Renal cortex interstitium (tissue), 11 donors: ENCODE results near the gene CARMIL3. TPM values are rescaled to one million over a fixed set of nuclear protein-coding genes. Genes with fewer than 3 reads are reported as not detected.
A peak's percentile ranks its signal among the peaks of the same experiment; 100 is the strongest.
"Not testable (repeated sequence)": the region's sequence is repeated elsewhere in the genome, so short reads cannot be mapped to it uniquely, and the experiment has no call there.

ENCODE experiments used
- DNase-seq, 11 donors: peaks; one replicate each; pipeline ENCODE4 v3.0.0-alpha.2; 2013; ENCODE audit warnings: low read depth in 9 of 11, low spot score in 4 of 11; ENCODE audit errors: extremely low read depth in 1 of 11
- polyA plus RNA-seq, 3 donors: library from polyadenylated mRNA; unstranded; fragments of 120-200 nt; gene quantifications; one replicate each; pipeline ENCODE4 v1.2.1, GENCODE V29; 2013; ENCODE audit not compliant: insufficient read length in 3 of 3

The CARMIL3 gene
- polyA plus RNA-seq, 3 donors: 1.5 to 3.7 (median 2.7) TPM

DNA sequence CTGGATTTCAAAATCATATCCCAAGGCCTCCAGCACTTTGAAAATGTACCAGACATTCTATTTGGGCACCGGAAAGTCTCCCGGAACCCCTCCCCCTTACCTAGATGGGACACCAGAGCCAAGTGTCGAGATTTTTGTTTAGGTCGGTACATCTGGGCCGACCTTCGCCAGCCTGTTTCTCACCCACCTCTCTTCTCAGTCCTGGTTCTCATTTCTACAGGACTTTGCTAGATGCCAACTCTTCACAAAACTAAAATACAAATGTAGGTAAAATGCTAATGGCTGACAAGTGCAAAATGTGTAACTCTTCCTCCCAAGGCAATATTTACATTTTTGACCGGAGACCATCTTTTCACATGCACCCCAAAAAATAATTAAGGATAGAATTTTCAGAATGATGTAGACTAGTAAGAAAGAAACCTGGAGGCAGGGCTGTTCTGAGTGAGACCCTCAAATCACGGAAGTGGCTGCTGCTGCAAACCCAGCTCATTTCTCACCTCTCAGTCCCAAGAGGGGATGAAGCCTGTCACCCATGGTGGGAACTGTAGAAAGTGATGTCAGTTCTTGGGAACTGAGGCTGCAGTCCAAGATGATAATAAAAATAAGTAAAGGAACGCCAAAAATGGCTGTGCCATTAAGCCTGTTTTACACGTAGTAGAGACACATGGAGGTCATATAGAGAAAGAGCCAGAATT lies 14.7 kb upstream of the CARMIL3 start:
- not testable (repeated sequence) for DNase-seq

DNA sequence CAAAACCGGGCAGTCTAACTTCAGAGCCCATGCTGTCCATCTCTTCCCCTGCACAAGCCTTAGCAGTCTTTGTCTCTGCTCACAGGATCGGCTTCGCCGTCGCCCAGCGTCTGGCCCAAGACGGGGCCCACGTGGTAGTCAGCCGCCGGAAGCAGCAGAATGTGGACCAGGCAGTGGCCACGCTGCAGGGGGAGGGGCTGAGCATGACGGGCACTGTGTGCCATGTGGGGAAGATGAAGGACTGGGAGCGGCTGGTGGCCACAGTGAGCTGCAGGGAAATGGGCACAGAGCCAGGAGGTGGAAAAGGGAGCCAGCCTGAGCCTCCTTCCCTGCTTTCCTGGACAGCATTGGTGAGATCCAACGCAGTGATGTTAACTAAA lies 14.2 kb upstream of the CARMIL3 start:
- no peak for DNase-seq

DNA sequence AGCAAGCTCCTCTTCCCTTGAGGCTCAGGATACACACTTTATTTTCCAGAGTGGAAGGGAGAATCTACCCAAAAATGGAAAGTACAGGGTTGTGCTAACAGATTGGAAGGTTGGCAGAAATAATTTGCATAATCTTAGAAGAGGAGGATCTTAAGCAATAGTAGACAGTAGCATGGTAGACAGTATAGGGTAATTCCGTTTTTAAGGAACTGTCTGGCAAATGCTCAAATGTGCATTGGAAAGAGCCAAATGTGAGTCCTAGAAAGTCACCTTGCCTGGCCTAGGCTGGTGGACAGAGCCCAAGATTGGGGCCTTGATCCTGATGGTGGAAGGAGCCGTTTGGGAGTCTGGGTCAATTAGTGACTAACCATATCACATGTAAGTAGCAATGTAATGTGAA lies 13.1 kb upstream of the CARMIL3 start:
- DNase-seq: no peak

DNA sequence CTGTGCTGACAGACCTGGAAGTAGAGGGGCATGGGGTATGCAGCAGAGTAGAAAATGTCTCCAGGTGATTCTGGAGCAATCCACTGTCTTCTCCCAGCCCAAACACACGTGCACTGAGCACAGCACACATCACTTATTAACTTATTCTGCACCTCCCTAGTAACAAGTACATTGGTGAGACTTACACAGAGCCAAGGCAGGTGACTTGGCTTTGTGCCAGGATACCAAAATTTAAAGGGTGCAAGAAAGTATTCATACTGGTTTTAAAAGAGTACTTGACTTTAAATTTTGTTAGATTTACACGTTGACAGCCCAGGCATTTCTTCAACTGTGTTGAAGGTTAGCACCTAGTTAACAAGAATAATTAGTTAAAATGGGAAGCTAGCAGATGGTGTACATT lies 11.1 kb upstream of the CARMIL3 start:
- no peak for DNase-seq

DNA sequence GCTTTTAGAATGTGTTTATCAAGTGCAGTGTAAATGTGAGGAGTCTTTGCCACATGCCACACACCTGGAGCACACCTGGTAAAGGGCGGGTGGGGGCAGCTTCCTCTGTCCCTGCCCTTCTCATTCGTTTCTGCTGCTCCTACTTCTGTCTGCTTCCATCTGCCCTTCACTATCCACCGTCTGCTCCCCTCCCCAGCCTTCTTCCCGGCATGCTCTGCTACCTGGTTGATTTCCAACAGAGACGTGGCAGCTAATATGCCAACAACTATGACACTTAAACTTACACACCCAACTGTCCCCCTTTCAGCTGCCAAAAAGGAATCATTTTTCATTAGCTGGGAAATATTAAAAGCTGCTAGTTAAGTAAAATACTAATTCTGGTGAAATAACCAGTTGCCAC lies 9.1 kb upstream of the CARMIL3 start:
- no peak for DNase-seq

DNA sequence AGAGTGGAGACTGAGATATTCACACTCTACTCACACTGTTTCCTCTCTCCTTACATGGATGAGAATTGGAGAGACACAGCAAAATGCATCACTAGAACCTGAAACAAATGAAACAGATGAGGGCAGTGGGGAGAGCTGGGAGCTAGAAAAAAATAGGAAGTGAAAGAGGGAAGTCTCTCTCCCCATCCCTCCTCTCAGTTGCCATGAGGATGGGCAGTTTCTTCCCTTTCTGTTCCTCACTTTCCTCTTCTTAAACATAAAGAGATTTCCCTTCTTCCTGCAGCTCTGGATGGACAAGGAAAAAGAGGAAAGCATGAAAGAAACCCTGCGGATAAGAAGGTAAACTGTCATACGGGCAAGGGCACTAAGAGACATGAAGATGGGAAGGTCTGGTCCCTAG lies 2.8 kb upstream of the CARMIL3 start:
- DNase-seq: not testable (repeated sequence)

DNA sequence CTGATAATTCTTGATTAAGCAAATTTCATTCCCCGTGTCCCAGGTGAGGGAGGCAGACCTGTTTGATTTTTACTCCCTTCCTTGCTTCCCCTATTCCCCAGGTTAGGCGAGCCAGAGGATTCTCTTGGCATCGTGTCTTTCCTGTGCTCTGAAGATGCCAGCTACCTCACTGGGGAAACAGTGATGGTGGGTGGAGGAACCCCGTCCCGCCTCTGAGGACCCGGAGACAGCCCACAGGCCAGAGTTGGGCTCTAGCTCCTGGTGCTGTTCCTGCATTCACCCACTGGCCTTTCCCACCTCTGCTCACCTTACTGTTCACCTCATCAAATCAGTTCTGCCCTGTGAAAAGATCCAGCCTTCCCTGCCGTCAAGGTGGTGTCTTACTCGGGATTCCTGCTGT lies 1.1 kb upstream of the CARMIL3 start:
- not testable (repeated sequence) for DNase-seq

DNA sequence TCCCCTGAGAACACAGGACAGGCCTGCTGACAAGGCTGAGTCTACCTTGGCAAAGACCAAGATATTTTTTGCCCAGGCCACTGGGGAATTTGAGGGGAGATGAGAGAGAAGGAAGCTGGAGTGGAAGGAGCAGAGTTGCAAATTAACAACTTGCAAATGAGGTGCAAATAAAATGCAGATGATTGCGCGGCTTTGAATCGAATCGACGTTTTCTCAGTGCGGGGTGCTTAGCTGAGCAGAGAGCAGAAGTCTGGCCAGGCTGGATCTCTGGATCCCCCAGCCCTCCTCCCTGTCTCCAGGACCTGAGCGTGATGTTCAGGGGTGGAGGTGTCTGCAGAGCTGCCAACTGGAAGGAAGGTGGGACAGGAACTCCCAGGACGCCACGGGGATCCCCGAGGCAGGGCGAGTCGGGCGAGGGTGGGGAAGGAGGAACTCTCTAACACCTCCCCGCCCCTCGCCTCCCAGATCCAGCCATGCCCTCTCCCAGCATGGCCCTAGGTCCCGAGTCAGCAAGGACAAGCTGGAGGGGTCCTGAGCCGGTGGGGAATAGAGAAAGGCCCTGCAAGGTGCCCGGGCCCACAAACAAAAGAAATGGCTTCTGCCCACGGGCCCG lies 527 bp upstream of the CARMIL3 start:
- peak in 4 of 11 donors; percentile 7 to 20 (median 18) for DNase-seq

DNA sequence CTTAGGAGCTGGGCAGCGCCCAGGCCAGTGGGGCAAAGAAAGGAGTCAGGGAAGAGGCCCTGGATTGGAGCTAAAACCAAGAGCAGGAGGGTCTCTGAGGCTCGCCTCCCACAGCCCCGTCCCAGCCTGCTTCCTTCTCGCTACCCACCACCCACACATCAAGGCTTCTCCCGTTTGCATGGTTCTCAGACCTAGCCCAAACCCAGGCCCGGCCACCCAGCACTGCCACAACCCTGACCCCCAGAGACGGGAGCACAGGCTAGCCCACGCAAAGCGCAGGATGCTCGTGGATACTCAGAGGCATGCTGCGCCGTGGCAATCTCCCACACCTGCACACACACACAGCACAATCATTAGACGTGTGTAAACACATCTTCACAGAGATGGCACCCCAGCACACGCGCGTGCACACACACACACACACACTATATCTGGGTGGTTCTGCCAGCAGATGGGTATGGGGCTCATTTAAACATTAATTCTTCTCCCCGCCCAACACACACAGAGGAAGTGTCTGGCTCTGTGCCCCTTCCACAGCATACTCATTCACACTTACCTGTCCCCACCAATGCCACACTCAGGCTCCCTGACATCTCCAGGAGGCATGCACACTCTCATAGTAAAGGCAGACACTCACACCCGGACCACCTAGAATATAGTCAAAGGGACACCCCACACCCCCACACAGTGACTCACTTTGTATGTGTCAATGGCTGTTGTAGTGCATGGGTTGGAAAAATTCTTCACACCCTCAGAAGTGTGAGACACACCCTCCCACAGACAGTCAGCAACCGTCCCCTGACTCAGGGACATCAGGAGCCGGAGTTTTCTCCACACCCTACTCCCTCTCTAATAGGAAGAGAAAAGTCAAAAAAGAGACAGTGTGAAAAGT lies 1.1 kb downstream of the CARMIL3 start:
- DNase-seq: no peak

DNA sequence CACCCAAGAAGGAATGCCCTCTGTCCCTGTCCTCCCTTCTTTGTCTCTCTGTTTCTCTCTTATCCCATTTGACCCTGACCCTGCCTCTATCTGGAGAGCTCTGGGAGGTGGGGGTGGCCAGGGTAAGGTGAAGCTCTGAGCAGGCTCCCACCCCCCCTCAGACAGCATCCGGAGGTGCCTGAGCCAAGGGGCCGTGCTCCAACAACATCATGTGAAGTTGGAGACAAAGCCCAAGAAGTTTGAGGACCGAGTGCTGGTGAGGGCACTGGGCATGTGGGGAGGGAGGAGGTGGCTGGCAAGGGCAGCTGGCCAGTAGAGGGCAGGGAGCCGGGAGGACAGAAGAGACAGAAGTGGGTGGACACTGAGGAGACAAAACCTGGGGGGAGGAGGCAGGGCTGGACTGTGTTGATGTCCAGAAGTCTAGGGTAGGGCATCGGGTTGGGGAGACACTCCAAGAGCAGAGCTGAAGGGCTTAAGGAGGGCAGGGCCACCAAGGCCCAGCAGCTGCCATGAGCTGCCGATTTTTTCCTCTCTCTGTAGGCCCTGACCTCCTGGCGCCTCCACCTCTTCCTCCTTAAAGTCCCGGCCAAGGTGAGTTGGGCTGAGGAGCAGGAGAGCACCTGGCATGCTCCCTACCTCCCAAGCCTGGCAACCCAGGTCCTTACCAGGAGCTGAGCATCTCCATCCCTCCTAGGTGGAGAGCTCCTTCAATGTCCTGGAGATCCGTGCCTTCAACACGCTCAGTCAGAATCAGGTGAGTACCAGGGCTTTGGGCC lies 1.9 kb downstream of the CARMIL3 start:
- no peak for DNase-seq

DNA sequence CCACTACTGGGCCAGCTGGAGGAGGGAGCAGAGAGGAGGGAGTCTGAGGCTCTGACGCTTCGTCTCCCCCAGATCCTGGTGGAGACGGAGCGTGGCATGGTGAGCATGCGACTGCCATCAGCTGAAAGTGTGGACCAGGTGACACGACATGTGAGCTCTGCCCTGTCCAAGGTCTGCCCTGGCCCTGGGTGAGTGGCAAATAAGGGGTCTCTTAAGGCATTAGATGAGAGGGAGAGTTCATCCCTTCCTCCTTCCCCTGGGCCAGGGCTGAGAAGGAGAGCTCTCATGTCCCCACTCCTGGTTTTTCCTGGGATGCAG lies 2.5 kb downstream of the CARMIL3 start:
- no peak for DNase-seq

DNA sequence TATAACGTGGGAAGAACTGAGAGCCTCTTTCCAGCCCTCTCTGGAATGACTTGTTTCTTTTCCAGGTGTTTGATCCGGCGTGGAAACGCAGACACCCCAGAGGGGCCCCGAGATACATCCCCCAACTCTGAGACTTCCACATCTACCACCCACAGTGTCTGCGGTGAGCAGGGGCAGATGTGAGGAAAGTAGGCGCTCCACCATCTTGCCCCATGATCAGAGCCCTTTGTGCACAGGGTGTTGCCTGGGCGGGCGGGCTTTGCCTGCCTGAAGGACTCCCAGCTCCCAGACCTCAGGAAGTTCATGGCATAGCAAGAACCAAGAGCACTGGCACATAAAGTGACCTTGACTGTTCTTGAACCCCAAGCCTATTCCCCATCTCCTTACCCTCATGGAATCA lies 2.8 kb downstream of the CARMIL3 start:
- DNase-seq: no peak

DNA sequence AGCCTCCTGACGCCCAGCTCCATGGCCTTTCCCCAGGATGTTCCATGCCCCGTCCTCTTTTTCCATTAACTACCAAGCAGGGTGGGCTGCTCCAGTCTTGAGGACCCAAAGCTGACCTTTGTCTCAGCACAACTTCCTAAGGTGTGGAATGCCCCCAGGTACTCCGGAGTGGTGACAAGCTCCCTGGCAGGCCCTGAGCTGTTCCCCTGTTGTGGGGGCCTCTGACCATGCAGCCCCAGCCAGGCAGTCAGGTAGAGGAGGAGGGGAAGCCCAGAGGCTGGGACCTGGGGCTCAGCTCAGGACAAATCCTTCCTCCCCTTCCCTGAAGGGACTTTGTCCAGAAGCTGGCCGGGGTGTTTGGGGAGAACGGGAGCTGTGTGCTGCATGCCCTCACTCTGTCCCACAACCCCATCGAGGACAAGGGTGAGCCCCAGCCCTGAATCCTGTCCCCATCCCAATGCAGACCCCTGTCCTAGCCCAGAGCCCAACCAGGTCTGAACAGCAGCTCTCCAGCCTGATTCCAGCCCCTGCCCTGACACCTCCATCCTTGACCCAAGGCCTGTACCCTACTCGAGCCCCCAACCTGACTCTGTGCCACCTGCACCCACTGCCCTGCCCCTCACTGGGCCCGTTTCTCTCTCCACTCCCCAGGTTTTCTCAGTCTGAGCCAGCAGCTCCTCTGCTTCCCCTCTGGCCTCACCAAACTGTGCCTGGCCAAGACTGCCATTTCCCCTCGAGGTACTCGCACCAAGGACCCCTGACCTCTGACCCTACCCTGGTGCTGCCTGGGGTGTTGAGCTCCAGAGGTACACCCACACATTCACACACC lies 4.4 kb downstream of the CARMIL3 start:
- DNase-seq: no peak

DNA sequence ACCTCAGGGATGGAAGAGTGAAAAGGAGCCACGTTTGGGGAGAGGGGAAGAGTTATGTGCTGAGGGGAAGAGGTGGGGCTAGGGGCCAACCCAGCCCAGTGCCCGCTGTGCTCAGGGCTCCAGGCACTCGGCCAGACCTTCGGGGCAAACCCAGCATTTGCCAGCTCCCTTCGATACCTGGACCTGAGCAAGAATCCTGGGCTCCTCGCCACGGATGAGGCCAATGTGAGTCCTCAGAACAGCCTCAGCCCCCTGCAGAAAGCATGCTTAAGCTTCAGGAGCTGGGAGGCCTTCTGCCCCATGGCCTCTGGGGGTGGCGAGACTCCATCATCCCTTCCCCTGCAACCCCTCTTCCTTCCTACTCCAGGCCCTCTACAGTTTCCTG lies 5.0 kb downstream of the CARMIL3 start:
- no peak for DNase-seq

DNA sequence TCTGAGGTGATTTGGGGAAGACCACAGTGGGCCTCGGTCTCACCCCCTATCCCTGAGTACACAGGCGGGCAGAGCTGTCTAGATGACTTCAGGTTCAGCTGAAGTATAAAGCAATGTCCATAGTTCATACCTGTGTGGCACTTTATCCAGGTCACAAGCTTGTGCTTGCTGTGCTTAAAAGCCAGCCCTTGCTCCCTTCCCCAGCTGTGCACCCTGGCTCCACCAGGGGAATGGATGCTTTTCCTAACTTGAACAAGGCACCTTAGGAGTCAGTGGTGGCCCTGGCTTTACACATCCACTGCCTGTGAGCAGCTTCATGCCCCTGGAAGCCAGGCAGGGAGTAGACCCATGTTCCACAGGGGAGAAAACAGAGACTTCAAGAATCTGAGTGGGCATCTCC lies 5.5 kb downstream of the CARMIL3 start:
- DNase-seq: no peak

DNA sequence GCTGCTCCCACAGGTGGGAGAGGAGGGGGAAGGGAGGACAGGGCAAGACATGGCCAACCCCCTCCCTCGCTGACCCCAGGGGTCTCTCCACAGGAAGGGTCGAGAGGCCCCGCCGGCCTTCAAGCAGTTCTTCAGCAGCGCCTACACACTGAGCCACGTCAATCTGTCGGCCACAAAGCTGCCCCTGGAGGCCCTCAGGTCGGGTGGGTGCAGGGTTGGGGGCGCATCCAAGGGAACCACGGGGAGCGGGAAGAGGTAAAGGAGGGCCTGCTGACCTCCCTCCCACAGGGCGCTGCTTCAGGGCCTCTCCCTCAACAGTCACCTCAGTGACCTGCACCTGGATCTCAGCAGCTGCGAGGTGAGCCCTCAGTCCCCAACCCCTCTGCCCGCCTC lies 6.1 kb downstream of the CARMIL3 start:
- no peak for DNase-seq

DNA sequence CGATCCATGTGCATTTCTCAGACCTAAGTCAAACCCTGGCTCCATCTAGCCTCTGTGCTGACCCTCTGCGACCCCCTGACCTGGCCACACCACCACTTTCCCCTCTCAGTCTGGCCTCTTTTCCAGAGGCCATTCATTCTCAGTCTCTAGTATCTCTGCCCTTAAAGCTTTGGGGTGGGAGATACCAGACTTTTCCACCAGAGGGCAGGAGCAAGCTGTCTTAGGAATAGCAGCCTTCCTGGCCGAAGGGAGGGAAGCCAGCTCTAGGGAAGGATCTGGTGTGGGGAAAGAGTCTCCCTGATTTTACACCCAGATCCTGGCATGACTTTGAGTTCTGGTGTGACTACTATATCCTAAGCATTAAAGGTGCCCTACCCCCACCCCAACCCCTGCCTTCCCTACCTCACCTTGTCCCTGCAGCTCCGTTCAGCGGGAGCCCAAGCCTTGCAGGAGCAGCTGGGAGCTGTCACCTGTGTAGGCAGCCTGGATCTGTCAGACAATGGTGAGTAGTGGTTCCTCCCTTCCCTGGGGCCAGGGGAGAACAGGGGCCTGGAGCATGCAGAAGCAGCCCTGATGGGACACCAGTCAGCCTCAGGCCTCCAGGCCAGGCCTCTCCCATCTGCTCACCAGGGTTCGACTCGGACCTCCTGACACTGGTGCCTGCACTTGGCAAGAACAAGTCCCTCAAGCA lies 6.6 kb downstream of the CARMIL3 start:
- DNase-seq: peak in 7 of 11 donors; percentile 61 to 82 (median 72)

DNA sequence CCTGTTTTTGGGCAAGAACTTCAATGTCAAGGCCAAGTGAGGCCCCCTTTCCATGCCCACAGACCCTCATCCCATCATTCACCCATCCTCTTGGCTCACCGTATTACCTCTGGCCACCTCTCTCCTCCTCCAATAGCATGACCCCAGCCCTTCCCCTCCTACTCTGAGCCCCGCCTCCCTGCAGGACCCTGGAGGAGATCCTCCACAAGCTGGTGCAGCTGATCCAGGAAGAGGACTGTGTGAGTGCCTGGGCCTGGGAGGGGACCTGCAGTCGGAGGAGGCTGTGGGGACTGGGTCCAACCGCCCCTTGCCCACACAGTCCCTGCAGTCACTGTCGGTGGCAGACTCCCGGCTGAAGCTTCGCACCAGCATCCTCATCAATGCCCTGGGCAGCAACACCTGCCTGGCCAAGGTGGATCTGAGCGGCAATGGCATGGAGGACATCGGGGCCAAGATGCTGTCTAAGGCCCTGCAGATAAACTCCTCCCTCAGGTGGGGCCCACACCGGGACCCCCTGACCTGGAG lies 7.2 kb downstream of the CARMIL3 start:
- DNase-seq: no peak
